GM18498 (cell line): ENCODE results near the gene U2AF1.
"Not testable (repeated sequence)": the region's sequence is repeated elsewhere in the genome, so short reads cannot be mapped to it uniquely, and the experiment has no call there.

ENCODE experiments used
- ATAC-seq: cut with Tn5 transposase; IDR thresholded peaks from one replicate; pipeline ENCODE4 v1.9.1; 2021; ENCODE audit warnings: mild to moderate bottlenecking, moderate library complexity; ENCODE audit not compliant: unreplicated experiment

The U2AF1 gene, protein sequence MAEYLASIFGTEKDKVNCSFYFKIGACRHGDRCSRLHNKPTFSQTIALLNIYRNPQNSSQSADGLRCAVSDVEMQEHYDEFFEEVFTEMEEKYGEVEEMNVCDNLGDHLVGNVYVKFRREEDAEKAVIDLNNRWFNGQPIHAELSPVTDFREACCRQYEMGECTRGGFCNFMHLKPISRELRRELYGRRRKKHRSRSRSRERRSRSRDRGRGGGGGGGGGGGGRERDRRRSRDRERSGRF

DNA sequence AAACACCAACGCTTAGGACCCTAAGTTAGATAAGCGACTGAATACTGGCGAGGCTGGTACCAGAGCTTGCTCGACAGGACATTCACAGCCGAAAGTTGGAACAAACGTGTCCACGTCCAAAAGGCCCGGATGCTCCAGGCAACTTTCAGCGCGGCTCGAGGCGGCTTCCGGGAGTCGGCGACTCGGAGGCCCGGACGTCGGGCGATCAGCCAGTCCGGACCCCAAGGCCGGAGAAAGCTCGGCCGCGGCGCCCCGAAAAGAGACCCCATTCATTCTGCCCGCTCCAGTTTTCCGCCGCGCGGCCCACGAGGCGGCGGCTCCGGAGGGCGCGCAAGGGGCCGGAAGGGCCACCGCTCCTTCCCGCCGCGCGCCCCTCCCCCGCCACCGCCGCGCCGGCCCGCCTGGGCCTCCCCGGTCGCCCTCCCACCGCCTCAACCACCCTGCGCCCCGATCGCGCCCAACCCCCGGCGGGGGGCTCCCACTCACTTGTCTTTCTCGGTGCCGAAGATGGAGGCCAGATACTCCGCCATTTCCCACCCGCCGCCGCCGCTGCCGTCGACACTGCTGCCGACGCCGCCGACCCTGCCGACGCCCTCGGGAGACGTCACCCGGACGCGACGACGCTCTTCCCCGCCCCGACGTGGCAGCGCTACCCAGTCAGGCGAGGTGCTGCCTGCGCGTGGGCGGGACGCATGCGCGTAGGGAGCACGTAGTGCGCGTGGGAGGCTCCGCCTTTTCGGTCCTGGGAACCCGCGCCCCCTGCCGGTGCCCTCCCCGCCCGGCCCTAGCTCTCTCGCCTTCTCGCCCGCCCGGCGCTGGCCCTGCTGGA, at the start of gene U2AF1:
Gene U2AF1, minus strand, starts transcription at position 606 of the 829 bp plus-strand sequence. Its CDS starts 76 bp downstream, at position 530.
- ATAC-seq = peak; percentile 73

DNA sequence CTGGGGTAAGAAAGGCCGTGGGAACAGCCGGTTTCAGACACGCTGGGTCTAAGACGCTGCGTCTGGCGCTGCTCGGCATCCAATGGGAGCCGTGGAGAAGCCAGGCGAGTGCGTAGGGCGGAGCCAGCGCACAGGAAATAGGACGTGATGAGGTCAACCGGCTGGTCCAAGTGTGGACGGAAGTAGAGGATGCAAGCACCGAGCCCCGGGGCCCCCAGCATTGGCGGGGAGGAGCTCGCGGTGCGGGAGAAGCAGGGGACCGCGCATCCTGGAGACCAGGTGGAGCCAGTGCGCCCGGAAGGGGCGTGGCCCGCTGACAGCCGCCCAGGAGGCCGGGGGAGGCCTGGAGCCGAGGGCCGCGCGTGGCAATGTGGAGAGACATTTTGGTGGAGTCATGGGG, 46.2 kb upstream of the U2AF1 start:
- ATAC-seq = not testable (repeated sequence)

DNA sequence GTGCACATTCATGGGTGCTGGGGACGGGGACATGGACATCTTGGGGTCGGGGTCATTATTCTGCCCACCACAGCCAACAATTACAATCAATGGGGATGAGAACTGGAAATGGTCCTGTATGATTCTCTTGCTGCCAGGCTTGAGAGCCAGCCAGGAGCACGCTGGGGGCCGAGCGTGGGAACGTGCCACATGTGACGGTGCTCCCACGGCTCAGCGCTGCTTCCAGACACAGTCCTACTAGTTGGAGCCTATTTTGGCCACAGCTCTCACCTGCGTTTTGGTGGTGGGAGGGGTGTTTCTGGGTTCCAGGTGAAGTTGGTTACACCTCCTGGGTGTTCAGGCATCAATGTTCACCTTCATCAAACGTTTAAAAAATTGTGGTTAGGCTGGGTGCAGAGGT, 42.0 kb upstream of the U2AF1 start:
- not testable (repeated sequence) for ATAC-seq

DNA sequence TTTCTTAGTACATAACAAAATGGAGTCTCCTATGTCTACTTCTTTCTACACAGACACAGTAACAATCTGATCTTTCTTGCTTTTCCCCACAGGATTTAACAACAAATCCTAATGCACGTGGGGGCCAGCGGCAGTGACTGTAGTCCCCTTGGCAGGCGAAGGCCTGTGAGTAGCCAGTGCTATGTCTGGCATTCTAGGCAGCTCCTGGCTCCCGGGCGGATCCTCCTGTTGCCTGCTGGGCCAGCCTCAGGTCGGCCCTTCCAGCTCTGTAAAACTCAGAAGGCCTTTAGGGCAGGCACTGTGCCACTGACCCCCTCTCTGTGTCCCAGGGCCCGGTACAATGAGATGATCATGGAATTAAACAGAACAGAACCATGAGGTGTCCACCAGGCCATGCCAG, 40.6 kb upstream of the U2AF1 start:
- not testable (repeated sequence) for ATAC-seq

DNA sequence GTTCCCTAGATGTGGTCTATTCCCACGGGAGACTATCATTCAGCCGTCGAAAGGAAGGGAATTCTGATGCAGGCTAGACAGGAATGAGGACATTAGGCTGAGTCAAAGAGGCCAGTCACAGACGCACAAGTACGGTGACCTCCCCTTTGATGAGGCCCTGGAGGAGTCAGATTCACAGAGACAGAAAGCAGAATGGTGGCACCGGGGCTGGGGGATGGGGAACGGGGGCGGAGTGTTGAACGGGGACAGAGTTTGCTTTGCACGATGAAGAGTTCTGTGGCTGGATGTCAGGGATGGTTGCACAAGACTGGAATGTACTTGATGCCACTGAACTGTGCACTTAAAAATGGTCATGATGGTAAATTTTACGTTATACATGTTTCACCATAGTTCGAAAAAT, 39.3 kb upstream of the U2AF1 start:
- ATAC-seq = not testable (repeated sequence)

DNA sequence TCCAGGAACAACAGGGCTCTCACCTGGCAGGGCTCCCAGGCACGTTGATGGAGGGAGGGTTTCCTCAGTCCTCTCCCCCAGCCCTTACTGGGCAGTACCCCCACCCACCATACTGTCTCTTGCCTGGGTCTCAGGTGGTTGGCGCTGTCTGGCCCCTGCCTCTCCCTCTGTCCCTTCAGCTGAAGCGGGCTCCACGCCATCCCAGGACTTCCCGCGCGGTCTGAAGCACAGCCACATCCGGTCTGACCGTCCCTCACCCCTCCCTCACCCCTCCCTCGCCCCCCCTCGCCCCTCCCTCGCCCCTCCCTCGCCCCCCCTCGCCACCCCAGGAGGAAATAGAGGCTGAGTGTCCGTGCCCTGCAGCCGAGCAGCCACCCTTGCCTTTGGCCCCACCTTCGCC, 34.0 kb upstream of the U2AF1 start:
- ATAC-seq = not testable (repeated sequence)

DNA sequence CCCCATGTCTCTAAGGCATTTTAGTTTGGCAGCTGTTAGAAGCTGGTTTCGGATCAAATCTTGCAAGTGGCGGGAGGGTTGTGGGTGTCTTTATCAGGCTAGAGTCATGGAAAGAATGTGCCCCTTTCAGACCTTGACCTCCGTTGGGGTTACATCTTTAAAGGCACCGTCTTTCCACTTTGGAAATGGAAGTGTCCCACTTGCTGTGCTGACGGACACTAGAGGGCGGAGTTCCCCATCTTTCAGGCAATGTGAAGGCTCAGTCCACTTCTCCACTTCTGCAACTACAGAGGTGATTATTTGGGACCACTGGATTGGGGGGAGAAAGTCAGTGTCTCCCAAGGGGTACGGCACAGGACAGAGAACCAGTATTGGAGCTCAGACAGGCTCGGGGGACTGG, 31.6 kb upstream of the U2AF1 start:
- ATAC-seq = not testable (repeated sequence)

DNA sequence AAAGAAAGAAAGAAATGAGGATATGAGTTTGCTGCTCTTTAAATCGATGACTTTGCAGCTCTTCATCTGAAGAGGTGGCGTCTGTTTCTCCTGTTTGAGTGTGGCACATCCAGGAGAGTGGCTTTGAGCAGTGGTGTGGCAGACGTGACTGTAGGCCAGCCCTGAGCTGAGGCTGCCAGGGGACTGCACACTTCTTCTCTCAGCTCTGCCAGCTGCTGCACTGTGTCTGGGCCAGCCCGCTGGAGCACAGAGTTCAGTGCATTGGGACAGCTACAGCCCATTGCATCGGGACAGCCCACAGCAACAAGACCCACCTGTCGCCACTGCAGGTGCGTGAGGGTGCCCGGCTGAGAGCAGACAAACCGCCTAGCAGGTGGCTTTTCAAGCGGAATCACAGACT, 27.1 kb upstream of the U2AF1 start:
- not testable (repeated sequence) for ATAC-seq

DNA sequence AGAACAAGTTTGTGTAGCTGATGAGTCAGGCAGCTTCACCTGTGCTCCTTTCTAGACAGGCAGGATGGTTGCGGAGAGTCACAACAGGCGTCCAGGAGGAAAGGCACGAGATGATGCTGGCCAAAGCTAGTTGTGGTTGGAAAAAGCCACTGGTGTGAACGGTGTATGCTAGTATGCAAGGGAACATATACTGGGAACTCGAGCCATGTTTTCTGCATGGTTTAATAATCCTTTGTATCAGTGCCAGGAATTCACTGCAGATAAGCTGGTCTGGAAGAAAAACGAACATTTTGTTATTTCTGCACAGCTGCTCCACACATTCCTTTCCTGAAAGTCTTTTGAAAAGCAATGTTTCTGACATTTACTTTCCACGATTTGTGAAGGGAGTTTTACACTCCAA, 22.7 kb upstream of the U2AF1 start:
- ATAC-seq = not testable (repeated sequence)

DNA sequence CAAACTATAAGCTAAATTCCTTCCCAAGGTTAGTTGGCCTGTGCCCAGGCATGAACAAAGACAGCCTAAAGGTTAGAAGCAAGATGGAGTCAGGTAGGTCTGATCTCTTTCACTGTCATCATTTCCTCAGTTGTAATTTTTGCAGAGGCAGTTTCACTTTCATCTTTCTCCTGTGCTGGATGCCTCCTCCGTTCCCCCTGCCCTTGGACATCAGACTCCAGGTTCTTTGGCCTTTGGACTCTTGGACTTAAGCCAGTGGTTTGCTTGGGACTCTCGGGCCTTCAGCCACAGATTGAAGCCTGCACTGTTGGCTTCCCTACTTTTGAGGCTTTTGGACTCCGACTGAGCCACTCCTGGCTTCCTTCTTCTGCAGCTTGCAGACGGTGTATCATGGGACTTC, 8.6 kb upstream of the U2AF1 start:
- ATAC-seq = not testable (repeated sequence)

DNA sequence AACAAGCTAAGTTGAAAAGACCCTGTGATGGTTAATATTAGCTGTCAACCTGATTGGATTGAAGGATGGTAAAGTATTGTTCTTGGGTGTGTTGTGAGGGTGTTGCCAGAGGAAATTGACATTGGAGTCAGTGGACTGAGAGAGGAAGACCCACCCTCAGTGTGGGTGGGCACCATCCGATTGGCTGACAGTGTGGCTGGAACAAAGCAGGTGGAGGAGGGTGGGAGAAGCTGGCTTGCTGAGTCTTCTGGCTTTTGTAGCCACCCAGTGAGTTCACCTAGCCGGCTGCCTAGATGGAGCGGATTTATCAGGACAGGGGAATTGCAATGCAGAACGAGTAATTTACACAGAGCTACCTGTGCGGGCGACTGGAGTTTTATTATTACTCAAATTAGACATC, 7.1 kb upstream of the U2AF1 start:
- ATAC-seq = not testable (repeated sequence)

DNA sequence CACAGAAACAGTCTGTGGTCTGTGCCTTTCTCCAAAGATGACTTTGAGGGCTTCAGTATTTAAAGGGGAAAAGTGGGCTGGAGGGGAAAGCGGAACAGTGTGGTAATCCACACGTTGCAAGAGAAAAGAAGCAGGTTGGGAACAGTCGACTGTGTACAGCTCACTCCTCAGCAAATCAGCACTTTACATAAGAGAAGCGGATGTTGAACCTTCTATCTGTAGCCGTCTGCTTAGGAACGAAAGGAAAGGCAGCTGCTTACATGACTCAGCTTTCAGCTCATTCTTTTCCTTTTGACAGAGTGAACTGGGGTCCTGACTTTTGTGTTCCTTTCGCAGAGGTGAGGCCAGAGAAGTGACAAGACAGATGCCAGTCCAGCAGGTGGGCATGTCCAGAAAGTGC, 1.6 kb upstream of the U2AF1 start:
- not testable (repeated sequence) for ATAC-seq

DNA sequence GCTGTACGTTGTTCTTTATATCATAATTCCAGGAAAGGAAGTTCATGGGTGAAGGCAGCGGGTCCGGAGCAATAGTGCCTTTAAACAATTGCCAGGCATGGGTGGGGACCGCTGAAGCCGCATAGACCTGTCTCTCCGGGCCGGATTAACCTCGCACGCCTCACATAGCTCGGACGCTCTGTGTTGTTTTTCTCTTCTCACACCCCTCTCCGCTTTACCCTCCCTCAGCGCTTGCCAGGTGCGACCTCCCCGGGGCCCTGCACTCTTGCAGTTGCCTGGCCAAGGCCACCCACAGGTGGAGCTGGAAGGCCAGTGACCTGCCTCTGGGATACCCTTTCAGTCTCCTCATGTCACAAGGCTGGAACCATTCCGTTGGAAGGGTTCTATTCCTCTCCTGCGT, 807 bp upstream of the U2AF1 start:
- ATAC-seq = not testable (repeated sequence)

DNA sequence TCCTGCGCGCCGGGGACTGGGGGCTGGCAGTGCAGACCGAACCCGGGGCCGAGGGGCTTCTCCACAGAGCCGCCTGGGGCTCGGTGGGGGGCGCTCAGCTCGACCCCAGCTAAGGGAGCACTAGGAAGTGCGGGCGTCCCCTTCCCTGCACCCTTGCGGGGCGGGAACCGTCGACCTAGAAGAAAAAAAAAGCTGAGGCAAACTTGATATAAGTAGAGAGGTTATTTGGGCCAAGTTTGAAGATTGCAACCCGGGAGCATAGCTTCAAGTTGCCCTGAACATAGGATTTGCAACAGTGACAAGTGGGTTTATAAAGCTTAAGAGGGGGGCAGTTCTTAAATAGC, 396 bp upstream of the U2AF1 start:
- ATAC-seq = not testable (repeated sequence)

DNA sequence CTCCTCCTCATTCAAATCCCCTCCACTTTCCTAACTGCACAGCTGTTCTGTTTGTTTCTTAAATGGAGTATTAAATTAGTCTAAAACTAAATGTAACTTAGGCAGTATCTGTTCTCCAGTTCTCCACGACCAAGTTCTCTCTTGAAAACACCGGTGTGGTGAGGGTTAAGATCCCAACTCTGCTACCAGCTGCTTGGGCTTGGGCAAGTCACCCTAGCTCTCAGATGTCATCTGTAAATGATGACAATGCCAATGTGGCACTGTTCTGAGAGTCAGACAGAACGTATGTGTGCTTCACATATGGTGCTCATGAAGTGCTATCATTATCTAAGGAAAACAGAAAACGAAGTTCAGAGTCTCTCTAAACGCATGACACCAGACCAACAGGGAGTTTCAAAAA, 2.7 kb downstream of the U2AF1 start:
- not testable (repeated sequence) for ATAC-seq

DNA sequence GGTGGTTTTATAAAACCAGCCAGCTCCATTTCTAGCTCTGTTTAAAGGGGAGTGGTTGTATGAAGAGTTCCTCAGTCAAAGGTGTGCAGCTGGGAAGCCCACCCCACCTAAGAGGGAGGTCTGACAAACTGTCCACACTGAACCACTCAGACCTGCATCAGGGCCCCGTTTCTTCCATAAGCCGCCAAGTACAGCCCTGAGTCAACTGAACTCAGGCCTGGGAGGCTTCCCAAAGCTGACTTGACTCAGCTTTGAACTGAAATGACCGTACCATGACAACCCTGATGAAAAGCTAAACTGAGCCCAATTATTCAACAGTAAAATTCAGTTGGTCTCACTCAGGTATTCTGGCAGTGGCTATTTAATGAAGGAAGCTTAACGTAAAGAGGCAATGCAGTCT, 5.1 kb downstream of the U2AF1 start:
- ATAC-seq = not testable (repeated sequence)

DNA sequence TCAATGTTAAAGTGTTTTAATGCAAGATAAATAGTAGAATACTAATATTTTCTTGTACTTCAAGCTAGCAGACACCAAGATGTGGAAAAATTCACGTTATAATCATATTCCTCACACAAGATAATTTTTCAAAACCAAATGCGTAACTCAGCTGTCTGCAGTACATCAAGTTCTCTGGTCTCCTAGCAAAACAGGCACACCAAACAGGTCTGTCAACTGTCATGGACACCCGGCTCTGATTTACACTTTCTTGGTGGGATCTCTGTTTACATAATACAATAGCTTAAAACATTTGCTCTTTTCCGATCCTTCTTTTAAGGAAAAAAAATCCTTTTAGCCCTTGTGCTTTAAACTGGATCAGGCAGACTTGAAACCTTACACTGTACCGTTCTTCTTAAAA, 5.7 kb downstream of the U2AF1 start:
- ATAC-seq = not testable (repeated sequence)

DNA sequence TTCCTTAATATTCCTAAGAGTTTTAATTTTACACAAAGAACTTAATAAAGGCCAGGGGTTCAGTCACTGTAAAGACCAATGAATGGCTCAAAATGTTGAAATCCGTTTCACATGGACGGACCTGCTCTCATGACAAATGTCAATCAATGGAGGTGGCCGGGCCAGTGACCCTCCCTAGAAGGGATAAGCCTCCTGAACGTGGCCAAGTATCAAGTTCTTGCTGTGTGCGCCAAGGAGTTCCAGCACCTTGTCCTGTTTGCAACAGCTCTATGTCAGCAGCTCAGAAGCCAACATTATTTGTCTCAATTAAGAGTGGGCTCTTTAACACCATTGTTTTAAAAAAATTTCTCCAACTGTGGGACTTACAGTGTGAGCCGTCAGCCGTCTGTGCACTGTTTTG, 6.4 kb downstream of the U2AF1 start:
- ATAC-seq = not testable (repeated sequence)

DNA sequence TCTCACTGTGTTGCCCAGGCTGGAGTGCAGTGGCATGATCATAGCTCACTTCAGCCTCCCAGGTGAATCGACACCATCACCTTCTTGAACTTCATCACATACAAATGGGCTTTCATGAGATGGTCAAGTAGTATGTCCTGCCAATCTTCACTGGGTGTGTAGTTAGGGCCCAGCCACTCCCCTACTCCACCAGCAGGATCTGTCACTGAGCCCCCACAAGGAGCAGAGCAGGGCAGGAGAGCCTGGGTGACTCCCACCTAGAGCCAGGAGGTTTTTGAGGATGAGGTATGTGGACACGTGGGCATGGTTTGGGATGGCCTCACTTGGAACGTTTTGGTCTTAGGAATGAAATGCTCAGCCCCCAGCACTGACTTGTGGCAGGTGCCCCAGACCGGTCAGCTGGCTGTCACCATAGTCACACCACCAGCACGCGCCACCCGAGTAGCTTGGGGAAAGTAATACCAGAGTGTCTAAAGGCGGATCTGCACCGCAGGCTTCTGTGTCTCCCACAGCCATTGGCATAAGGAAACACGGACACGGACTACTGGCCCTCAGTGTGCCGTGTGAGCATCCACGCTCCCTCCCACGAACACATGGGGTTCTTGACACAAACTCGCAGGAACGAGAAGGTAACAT, 15.3 kb downstream of the U2AF1 start:
- ATAC-seq = not testable (repeated sequence)

DNA sequence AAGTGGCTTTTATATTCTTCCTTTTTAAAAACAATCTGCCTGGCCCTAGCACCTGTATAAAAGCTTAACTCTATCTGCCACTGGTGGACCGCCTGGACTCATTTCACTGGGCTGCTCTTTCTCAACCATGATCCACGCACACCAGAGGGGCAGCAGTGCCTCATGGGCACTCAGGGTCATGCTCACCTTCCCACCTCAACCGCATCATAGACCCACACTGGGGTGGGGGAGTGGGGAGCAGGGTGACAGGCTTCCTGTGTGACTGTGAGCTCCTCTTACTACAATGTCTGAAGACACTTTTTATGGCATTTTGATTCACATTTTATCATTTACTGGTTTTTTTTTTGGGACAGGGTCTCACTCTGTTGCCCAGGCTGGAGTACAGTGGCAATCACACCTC, 16.4 kb downstream of the U2AF1 start:
- not testable (repeated sequence) for ATAC-seq

DNA sequence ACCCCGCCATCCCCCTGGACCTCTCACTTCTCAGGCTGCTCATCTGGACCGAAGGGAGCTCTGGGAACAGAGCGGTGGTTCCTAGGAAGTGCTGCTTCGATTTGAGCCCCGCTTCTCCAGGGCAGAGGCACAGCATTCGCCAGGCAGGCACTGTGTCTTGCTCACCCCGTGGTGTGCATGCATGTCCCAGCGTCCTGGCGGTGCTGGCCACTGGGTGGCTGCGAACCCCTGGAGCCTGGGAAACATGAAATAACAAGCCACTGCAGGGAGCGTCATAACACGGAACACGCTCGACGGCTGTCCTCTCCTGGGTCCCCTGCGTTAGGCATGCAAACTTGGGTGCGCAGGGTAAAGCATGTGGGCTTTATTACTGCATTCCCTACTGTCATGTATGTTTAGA, 17.9 kb downstream of the U2AF1 start:
- not testable (repeated sequence) for ATAC-seq
